Fibroblast of the aortic adventitia (primary cell): ENCODE measurements around the gene GABRA1. TPM values are rescaled to one million over a fixed set of nuclear protein-coding genes. Genes with fewer than 3 reads are reported as not detected.

Source experiments
- DNase-seq: peaks from one replicate; pipeline ENCODE4 v3.0.0-alpha.2; 2010; ENCODE audit warnings: low read depth
- H3K4me3 ChIP-seq: 2 replicates; pipeline ENCODE4 v1.5.1; 2011; ENCODE audit warnings: low read depth, mild to moderate bottlenecking, control low read depth, low read length, moderate library complexity
- CTCF ChIP-seq: IDR thresholded peaks from 2 replicates; pipeline ENCODE4 v1.5.1; 2011; ENCODE audit warnings: mild to moderate bottlenecking, low read length, control low read depth, inconsistent platforms; ENCODE audit not compliant: insufficient read depth
- total RNA-seq: library from RNA; depleted of rRNA; stranded (reverse); fragments of >200 nt; gene quantifications from 2 replicates; pipeline ENCODE4 v1.2.3, GENCODE V29; 2012; ENCODE audit warnings: low replicate concordance

GABRA1 gene
- total RNA-seq, 1 donor, result not detected

DNA sequence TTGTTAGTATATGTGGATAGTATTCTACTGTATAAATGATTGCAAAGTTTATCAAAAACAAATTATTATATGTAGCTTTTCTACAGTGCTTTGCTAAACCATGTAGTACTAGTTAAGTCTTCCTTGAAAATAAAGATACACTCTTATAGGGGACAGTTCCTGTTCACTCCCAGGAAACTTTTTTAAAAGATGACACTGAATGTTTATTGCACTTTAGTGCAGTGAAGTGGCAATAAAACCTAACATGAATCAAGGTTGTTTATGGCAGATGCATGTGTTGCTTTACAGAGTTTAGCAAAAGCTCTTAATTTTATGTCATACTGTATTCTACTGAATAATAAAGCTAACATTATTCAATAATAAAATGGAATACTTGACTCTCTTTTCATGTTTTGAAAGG, 51.7 kb downstream of the GABRA1 start:
- TF ChIP-seq CTCF, result no peak
- H3K4me3 ChIP-seq, result no peak overlapping the region
- no peak for DNase-seq

- no peak for DNase-seq
- TF ChIP-seq CTCF, result no peak
Observed at GRCh38 chr5:161900981-161901380, 53.1 kb downstream of the GABRA1 start.

GRCh38 chr5:161921781-161922180, 73.9 kb downstream of the GABRA1 start:
- TF ChIP-seq CTCF, result no peak
- no peak for DNase-seq

More at GRCh38 chr5:161900981-161901380, 53.1 kb downstream of the GABRA1 start:
- no peak overlapping the region for H3K4me3 ChIP-seq

GRCh38 chr5:161924270-161924669, 76.3 kb downstream of the GABRA1 start:
- no peak overlapping the region for H3K4me3 ChIP-seq
- TF ChIP-seq CTCF, result no peak
- DNase-seq, result no peak

More at GRCh38 chr5:161921781-161922180, 73.9 kb downstream of the GABRA1 start:
- H3K4me3 ChIP-seq, result no peak overlapping the region

GRCh38 chr5:161925960-161926359, 78.0 kb downstream of the GABRA1 start:
- DNase-seq, result no peak
- H3K4me3 ChIP-seq, result no peak overlapping the region
- TF ChIP-seq CTCF, result no peak

DNA sequence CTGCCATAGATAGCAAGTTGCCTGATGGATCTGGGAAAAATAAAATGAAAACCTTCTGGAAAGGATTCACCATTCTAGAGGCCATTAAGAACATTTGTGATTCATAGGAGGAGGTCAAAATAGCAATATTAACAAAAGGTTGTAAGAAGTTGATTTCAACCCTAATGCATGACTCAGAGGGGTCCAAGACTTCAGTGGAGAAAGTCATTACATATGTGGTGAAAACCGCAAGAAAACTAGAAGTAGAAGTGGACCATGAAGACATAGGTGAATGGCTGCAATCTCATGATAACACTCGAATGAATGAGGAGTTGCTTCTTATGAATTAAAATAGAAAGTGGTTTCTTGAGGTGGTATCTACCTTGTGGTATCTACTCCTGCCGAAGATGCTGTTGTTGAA, 86.6 kb downstream of the GABRA1 start:
- no peak for DNase-seq
- H3K4me3 ChIP-seq, result no peak overlapping the region
- TF ChIP-seq CTCF, result no peak

DNA sequence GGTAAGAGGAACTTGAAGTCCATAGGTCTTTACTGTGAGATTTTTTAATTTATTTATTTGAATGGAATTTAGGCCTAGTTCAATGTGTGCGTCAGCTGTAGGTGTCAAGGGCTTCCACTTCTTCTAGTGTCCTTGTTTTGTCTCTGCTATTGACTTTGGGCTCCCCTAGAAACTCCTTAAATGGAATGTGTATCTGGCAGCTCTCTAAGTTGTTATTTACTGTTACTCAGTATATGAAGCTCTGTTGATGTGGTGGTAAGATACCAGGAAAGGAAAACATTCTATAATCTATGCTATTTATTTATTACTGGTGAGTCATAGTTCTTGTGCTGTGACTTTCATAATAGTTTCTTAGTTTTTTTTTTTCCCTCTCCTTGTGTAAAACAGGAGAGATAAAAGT, 97.1 kb downstream of the GABRA1 start:
- DNase-seq, result no peak
- TF ChIP-seq CTCF, result no peak

More for the DNA sequence above, 97.1 kb downstream of the GABRA1 start:
- H3K4me3 ChIP-seq, result no peak overlapping the region
